Neural progenitor cell (in vitro differentiated cells): ENCODE results near the gene CD320. TPM values are rescaled to one million over a fixed set of nuclear protein-coding genes. Genes with fewer than 3 reads are reported as not detected.

Experiments used
- DNase-seq: peaks from one replicate; pipeline ENCODE4 v3.0.0-alpha.2; 2016; ENCODE audit warnings: low spot score
- H2AFZ ChIP-seq: fragments of 200-600 bp; sonication (generic); replicated peaks from 2 replicates; pipeline ENCODE4 v1.6.1; 2016; ENCODE audit warnings: antibody characterized with exemption
- H3F3A ChIP-seq: fragments of 200-600 bp; sonication (generic); 2 replicates; pipeline ENCODE4 v1.6.1; 2016; ENCODE audit warnings: antibody characterized with exemption, low read depth
- H3K27ac ChIP-seq: fragments of 200-600 bp; sonication (generic); 2 replicates; pipeline ENCODE4 v1.5.1; 2016; ENCODE audit warnings: mild to moderate bottlenecking
- H3K27me3 ChIP-seq: fragments of 200-600 bp; sonication (generic); 2 replicates; pipeline ENCODE4 v1.6.1; 2016; ENCODE audit warnings: mild to moderate bottlenecking, moderate library complexity
- H3K36me3 ChIP-seq: fragments of 200-600 bp; sonication (generic); 2 replicates; pipeline ENCODE4 v1.5.1; 2016
- H3K4me1 ChIP-seq: fragments of 200-600 bp; sonication (generic); 2 replicates; pipeline ENCODE4 v1.6.1; 2016; ENCODE audit warnings: mixed run types
- H3K4me2 ChIP-seq: fragments of 200-600 bp; sonication (generic); 2 replicates; pipeline ENCODE4 v1.6.1; 2016
- H3K4me3 ChIP-seq: fragments of 200-600 bp; sonication (generic); 2 replicates; pipeline ENCODE4 v1.5.1; 2016
- H3K79me2 ChIP-seq: fragments of 200-600 bp; sonication (generic); 2 replicates; pipeline ENCODE4 v1.6.1; 2016; ENCODE audit warnings: low read depth
- H3K9ac ChIP-seq: fragments of 200-600 bp; sonication (generic); 2 replicates; pipeline ENCODE4 v1.6.1; 2016
- H3K9me3 ChIP-seq: fragments of 200-600 bp; sonication (generic); 2 replicates; pipeline ENCODE4 v1.5.1; 2016; ENCODE audit warnings: low read depth
- H4K20me1 ChIP-seq: fragments of 200-600 bp; sonication (generic); 2 replicates; pipeline ENCODE4 v1.6.1; 2016; ENCODE audit warnings: low read depth
- H3K27ac Mint-ChIP-seq: 3 replicates; pipeline ENCODE4 v1.8.0; 2021; ENCODE audit warnings: mixed read lengths
- H3K27me3 Mint-ChIP-seq: 2 replicates; pipeline ENCODE4 v1.8.0; 2022; ENCODE audit warnings: low read depth, mild to moderate bottlenecking, inconsistent platforms, moderate library complexity, mixed read lengths; ENCODE audit not compliant: insufficient read depth
- H3K36me3 Mint-ChIP-seq: 3 replicates; pipeline ENCODE4 v1.8.0; 2021; ENCODE audit warnings: mixed read lengths
- H3K4me1 Mint-ChIP-seq: 3 replicates; pipeline ENCODE4 v1.8.0; 2021; ENCODE audit warnings: mixed read lengths
- H3K4me3 Mint-ChIP-seq: 3 replicates; pipeline ENCODE4 v1.8.0; 2021; ENCODE audit warnings: mild to moderate bottlenecking, moderate library complexity, mixed read lengths
- H3K9me3 Mint-ChIP-seq: 3 replicates; pipeline ENCODE4 v1.8.0; 2020; ENCODE audit warnings: mixed read lengths
- EZH2 ChIP-seq: fragments of 200-600 bp; sonication (generic); IDR thresholded peaks from 2 replicates; pipeline ENCODE4 v1.6.1; 2017; ENCODE audit warnings: antibody characterized with exemption, mild to moderate bottlenecking, moderate library complexity
- EZH2phosphoT487 ChIP-seq: fragments of 200-600 bp; sonication (generic); IDR thresholded peaks from 2 replicates; pipeline ENCODE4 v1.6.1; 2017; ENCODE audit warnings: antibody characterized with exemption
- total RNA-seq: library from RNA; depleted of rRNA; stranded (reverse); fragments of >200 nt; gene quantifications from 2 replicates; pipeline ENCODE4 v1.2.3, GENCODE V29; 2015; ENCODE audit warnings: low replicate concordance
- TF ChIP-seq, protein P1 (sequence below): fragments of 200-600 bp; sonication (generic); IDR thresholded peaks from 2 replicates; pipeline ENCODE4 v1.5.1; 2017; ENCODE audit warnings: antibody characterized with exemption, mild to moderate bottlenecking

Gene CD320
- total RNA-seq, 1 donor from 2014 or later: 22.4 TPM

- TF ChIP-seq, protein P1, sequence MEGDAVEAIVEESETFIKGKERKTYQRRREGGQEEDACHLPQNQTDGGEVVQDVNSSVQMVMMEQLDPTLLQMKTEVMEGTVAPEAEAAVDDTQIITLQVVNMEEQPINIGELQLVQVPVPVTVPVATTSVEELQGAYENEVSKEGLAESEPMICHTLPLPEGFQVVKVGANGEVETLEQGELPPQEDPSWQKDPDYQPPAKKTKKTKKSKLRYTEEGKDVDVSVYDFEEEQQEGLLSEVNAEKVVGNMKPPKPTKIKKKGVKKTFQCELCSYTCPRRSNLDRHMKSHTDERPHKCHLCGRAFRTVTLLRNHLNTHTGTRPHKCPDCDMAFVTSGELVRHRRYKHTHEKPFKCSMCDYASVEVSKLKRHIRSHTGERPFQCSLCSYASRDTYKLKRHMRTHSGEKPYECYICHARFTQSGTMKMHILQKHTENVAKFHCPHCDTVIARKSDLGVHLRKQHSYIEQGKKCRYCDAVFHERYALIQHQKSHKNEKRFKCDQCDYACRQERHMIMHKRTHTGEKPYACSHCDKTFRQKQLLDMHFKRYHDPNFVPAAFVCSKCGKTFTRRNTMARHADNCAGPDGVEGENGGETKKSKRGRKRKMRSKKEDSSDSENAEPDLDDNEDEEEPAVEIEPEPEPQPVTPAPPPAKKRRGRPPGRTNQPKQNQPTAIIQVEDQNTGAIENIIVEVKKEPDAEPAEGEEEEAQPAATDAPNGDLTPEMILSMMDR: no peak
- TF ChIP-seq EZH2 (peak; percentile 25), EZH2phosphoT487 (peak; percentile 81)
- H3K4me1 Mint-ChIP-seq: peaks cover 2% of the 10 kb centered on the region
- Histone ChIP-seq H4K20me1 (peaks cover 19% of the 10 kb centered on the region), H3K4me1 (peaks cover 9% of the 10 kb centered on the region), H3K36me3 (no peaks in the 10 kb centered on the region), H3K27me3 (peaks cover 85% of the 10 kb centered on the region), H3K9me3 (no peaks in the 10 kb centered on the region), H3K27ac (no peak overlapping the region), H3K9ac (no peak overlapping the region), H3K79me2 (no peaks in the 10 kb centered on the region), H2AFZ (peak overlapping the region; percentile 50), H3F3A (peaks cover 10% of the 10 kb centered on the region), H3K4me2 (peak overlapping the region; percentile 77), H3K4me3 (peak overlapping the region; percentile 48)
- H3K36me3 Mint-ChIP-seq: no peaks in the 10 kb centered on the region
- peak overlapping the region; percentile 43 for H3K4me3 Mint-ChIP-seq
- H3K27ac Mint-ChIP-seq: no peak overlapping the region
- H3K27me3 Mint-ChIP-seq: peaks cover 48% of the 10 kb centered on the region
- peak; percentile 95 for DNase-seq
- H3K9me3 Mint-ChIP-seq: no peaks in the 10 kb centered on the region
Measured at GRCh38 chr19:8334458-8335342, 26.5 kb upstream of the CD320 start.

- H3K4me1 ChIP-seq: peaks cover 9% of the 10 kb centered on the region
- no peaks in the 10 kb centered on the region for H3K36me3 ChIP-seq
- H3K4me3 ChIP-seq: peak overlapping the region; percentile 48
- H3K9ac ChIP-seq: no peak overlapping the region
- DNase-seq: peak; percentile 68
- H2AFZ ChIP-seq: no peak overlapping the region
- peaks cover 45% of the 10 kb centered on the region for H3K27me3 Mint-ChIP-seq
- H3F3A ChIP-seq: peaks cover 10% of the 10 kb centered on the region
- H3K9me3 Mint-ChIP-seq: no peaks in the 10 kb centered on the region
- H3K79me2 ChIP-seq: no peaks in the 10 kb centered on the region
- peaks cover 83% of the 10 kb centered on the region for H3K27me3 ChIP-seq
- H3K27ac Mint-ChIP-seq: no peak overlapping the region
- TF ChIP-seq, protein P1: no peak
- TF ChIP-seq EZH2phosphoT487 (peak; percentile 93), EZH2 (peak; percentile 82)
- no peak overlapping the region for H3K27ac ChIP-seq
- no peaks in the 10 kb centered on the region for H3K9me3 ChIP-seq
- H3K4me2 ChIP-seq: peak overlapping the region; percentile 77
- H3K36me3 Mint-ChIP-seq: no peaks in the 10 kb centered on the region
- H3K4me1 Mint-ChIP-seq: peaks cover 2% of the 10 kb centered on the region
- H3K4me3 Mint-ChIP-seq: peak overlapping the region; percentile 43
- peaks cover 19% of the 10 kb centered on the region for H4K20me1 ChIP-seq
Measured at GRCh38 chr19:8333767-8334457, 25.8 kb upstream of the CD320 start.

DNA sequence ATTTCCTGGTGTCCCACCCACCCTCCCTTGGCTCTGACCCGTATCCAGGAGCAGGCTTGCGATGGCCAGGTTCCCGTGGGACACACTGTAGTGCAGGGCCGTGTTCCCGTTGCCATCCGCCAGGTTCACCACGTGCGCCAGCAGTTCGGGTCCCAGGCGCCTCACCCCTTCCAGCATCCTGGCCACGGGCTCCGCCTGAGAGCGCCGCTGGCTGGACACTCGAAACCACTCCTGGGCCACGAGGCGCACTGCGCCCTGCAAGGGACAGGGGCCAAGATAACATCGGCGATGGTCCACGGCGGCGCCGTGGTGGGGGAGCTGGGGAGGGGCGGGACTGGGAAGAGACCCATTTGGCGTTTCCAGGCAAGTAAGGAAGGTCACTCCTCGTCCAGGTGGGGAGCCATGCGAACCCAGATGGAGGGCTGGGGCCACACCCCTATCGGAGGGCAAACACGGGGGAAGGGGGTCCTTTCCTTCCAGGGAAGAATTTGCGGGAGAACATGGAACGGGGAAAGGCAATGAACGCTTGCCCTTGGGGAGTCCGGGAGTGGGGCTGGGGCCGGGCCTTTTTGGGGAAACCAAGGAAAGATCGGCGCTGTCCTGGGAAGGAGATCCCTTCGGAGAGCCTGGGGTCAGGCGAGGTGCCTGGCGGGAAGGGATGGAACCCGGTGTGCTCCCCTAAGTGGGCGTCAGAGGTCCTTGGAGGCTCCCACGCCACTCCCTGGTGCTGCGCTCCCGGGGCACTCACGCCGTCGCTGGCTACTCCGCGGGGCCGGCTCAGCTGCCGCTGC lies 25.0 kb upstream of the CD320 start:
- Histone ChIP-seq H3K36me3 (no peaks in the 10 kb centered on the region), H3F3A (peaks cover 10% of the 10 kb centered on the region), H3K27ac (no peak overlapping the region), H3K9ac (no peak overlapping the region), H4K20me1 (peaks cover 19% of the 10 kb centered on the region), H2AFZ (no peak overlapping the region), H3K27me3 (peaks cover 79% of the 10 kb centered on the region), H3K9me3 (no peaks in the 10 kb centered on the region), H3K4me1 (peaks cover 9% of the 10 kb centered on the region), H3K79me2 (no peaks in the 10 kb centered on the region), H3K4me2 (peak overlapping the region; percentile 77), H3K4me3 (peak overlapping the region; percentile 48)
- Mint-ChIP-seq H3K9me3 (no peaks in the 10 kb centered on the region), H3K27me3 (peaks cover 46% of the 10 kb centered on the region), H3K27ac (no peak overlapping the region), H3K4me3 (peak overlapping the region; percentile 63), H3K36me3 (no peaks in the 10 kb centered on the region), H3K4me1 (peaks cover under 1% of the 10 kb centered on the region)
- TF ChIP-seq, protein P1: peak; percentile 5
- TF ChIP-seq EZH2 (no peak), EZH2phosphoT487 (no peak)
- peak; percentile 48 for DNase-seq
